K562 (cell line): ENCODE measurements around the gene KCND2. TPM values are rescaled to one million over a fixed set of nuclear protein-coding genes. Genes with fewer than 3 reads are reported as not detected.

Source experiments
- ATAC-seq: fragments of 200-7000 bp; cut with Tn5 transposase; 3 replicates; pipeline ENCODE4 v1.9.1; 2020; ENCODE audit warnings: moderate library complexity
- BruUV-seq: library from RNA; stranded (reverse); fragments of 400-500 nt; replicated peaks from 2 replicates; lab custom pipeline; 2021; lab: Mats Ljungman, UMichigan
- CTCF ChIA-PET: fragments of 300-600 bp; formaldehyde crosslinking; extraction: SDS; loops from one replicate; lab custom pipeline; 2021; ENCODE audit warnings: low intra/inter-chr PET ratio; lab: Yijun Ruan, JAX
- POLR2A ChIA-PET: fragments of 300-600, 350-650 bp; sonication (Branson Sonifier 250); formaldehyde crosslinking; extraction: SDS; loops from one replicate; lab custom pipeline; 2021; ENCODE audit warnings: antibody characterized with exemption, inconsistent platforms; lab: Yijun Ruan, JAX
- DNase-seq, 4 experiments: peaks; one replicate each; pipeline versions ENCODE4 v3.0.0 to v3.0.0-alpha.2; 2011 to 2018; ENCODE audit warnings: low spot score in 3 of 4, mixed read lengths in 3 of 4; ENCODE audit errors: extremely low read depth in 1 of 4
- FAIRE-seq: peaks from 2 replicates; lab custom pipeline; 2011; peaks lifted over from hg19 to GRCh38; lab: Jason Lieb, UNC
- H2AFZ ChIP-seq: 2 replicates; pipeline ENCODE4 v1.6.0; 2011; ENCODE audit warnings: low read depth, low read length, control low read depth, inconsistent platforms
- H3K27ac ChIP-seq: fragments of 200-600 bp; 3 replicates; pipeline ENCODE4 v1.8.0; 2011; ENCODE audit warnings: low read depth, mild to moderate bottlenecking, control low read depth, inconsistent platforms, low read length, moderate library complexity, mixed read lengths; ENCODE audit errors: extremely low read depth
- H3K27me3 ChIP-seq, 2 experiments: fragments of 300-600 bp in 1 of 2; 2 replicates in 1 of 2; 3 replicates in 1 of 2; pipeline versions ENCODE4 v1.6.0 to v1.8.0; 2011; ENCODE audit warnings: inconsistent platforms in 2 of 2, low read length in 2 of 2, mild to moderate bottlenecking in 1 of 2, mixed read lengths in 1 of 2, moderate library complexity in 1 of 2; ENCODE audit not compliant: control insufficient read depth in 2 of 2, insufficient read depth in 2 of 2
- H3K36me3 ChIP-seq: fragments of 300-600 bp; 3 replicates; pipeline ENCODE4 v1.8.0; 2011; ENCODE audit warnings: mild to moderate bottlenecking, low read length, inconsistent platforms; ENCODE audit not compliant: control insufficient read depth, insufficient read depth
- H3K4me1 ChIP-seq, 2 experiments: fragments of 200-600 bp in 1 of 2; replicated peaks in 1 of 2; 2 replicates in 1 of 2; 3 replicates in 1 of 2; pipeline versions ENCODE4 v1.5.1 to v1.8.0; 2011; ENCODE audit warnings: inconsistent platforms in 2 of 2, low read length in 2 of 2, mild to moderate bottlenecking in 1 of 2, mixed read lengths in 1 of 2, moderate library complexity in 1 of 2; ENCODE audit not compliant: control insufficient read depth in 2 of 2, insufficient read depth in 2 of 2
- H3K4me2 ChIP-seq: 2 replicates; pipeline ENCODE4 v1.6.1; 2011; ENCODE audit warnings: low read length, control low read depth, inconsistent platforms, mixed read lengths; ENCODE audit not compliant: insufficient read depth
- H3K4me3 ChIP-seq: fragments of 200-600 bp; sonication (generic), shearing (Covaris generic); 2 replicates; pipeline ENCODE4 v1.5.1; 2016; ENCODE audit warnings: control low read depth, inconsistent platforms
- H3K79me2 ChIP-seq: fragments of 200-600 bp; 3 replicates; pipeline ENCODE4 v1.8.0; 2011; ENCODE audit warnings: low read length, inconsistent platforms; ENCODE audit not compliant: control insufficient read depth, insufficient read depth
- H3K9ac ChIP-seq, 2 experiments: 2 replicates each; pipeline versions ENCODE4 v1.6.0 to v1.6.1; 2011; ENCODE audit warnings: low read depth in 2 of 2, low read length in 2 of 2, control low read depth in 1 of 2, inconsistent platforms in 1 of 2, mild to moderate bottlenecking in 1 of 2, mixed read lengths in 1 of 2; ENCODE audit not compliant: insufficient read depth in 1 of 2
- H3K9me1 ChIP-seq: one replicate; pipeline ENCODE4 v1.6.0; 2011; ENCODE audit warnings: inconsistent platforms, mild to moderate bottlenecking, low read length, moderate library complexity; ENCODE audit not compliant: control insufficient read depth, insufficient read depth
- H3K9me3 ChIP-seq: replicated peaks from 2 replicates; pipeline ENCODE4 v1.5.1; 2011; ENCODE audit warnings: low read depth, low read length, inconsistent platforms; ENCODE audit not compliant: control insufficient read depth, insufficient read depth
- H4K20me1 ChIP-seq: replicated peaks from 2 replicates; pipeline ENCODE4 v1.6.1; 2011; ENCODE audit warnings: low read length, inconsistent platforms, mixed read lengths; ENCODE audit not compliant: control insufficient read depth, insufficient read depth
- BRCA1 ChIP-seq, 2 experiments: fragments of 450-650 bp in 1 of 2; sonication (generic) in 1 of 2; formaldehyde crosslinking in 1 of 2; IDR thresholded peaks; 2 replicates each; pipeline versions ENCODE4 v1.5.0 to v1.6.1; 2017 to 2020; ENCODE audit warnings: mild to moderate bottlenecking in 1 of 2, missing genetic modification reagents in 1 of 2
- CEBPG ChIP-seq, 3 experiments: fragments of 200-800 bp in 1 of 3; sonication (Bioruptor generic) in 1 of 3; sonication (generic) in 1 of 3; formaldehyde crosslinking in 1 of 3; IDR thresholded peaks in 2 of 3; conservative IDR thresholded peaks in 1 of 3; 2 replicates each; pipeline versions ENCODE4 v1.6.1 to v1.8.0; 2016 to 2022; ENCODE audit warnings: missing compliant biosample characterization in 2 of 3, missing genetic modification characterization in 2 of 3, mild to moderate bottlenecking in 1 of 3, missing genetic modification reagents in 1 of 3
- CSDE1 ChIP-seq, 2 experiments: fragments of 450-650 bp; IDR thresholded peaks; 2 replicates each; pipeline ENCODE4 v1.6.1; 2016; ENCODE audit warnings: mild to moderate bottlenecking in 1 of 2
- DNMT1 ChIP-seq: fragments of 450-650 bp; IDR thresholded peaks from 2 replicates; pipeline ENCODE4 v1.6.1; 2016; ENCODE audit warnings: antibody characterized with exemption, mild to moderate bottlenecking
- E2F3 ChIP-seq: fragments of 250-450 bp; sonication (Bioruptor Pico); IDR thresholded peaks from 2 replicates; pipeline ENCODE4 v1.4.0; 2020; ENCODE audit warnings: mild to moderate bottlenecking
- FOXP4 ChIP-seq: sonication (generic); formaldehyde crosslinking; IDR thresholded peaks from 2 replicates; pipeline ENCODE4 v1.8.0; 2022; ENCODE audit warnings: mild to moderate bottlenecking, missing genetic modification reagents, borderline replicate concordance
- HMG20B ChIP-seq: fragments of 250-450 bp; sonication (Bioruptor Pico); IDR thresholded peaks from 2 replicates; pipeline ENCODE4 v1.5.0; 2021; ENCODE audit warnings: mild to moderate bottlenecking
- JUNB ChIP-seq: fragments of 450-650 bp; formaldehyde crosslinking; conservative IDR thresholded peaks from 2 replicates; pipeline ENCODE4 v1.4.0; 2020; ENCODE audit warnings: mild to moderate bottlenecking
- KDM4B ChIP-seq, 2 experiments: fragments of 450-650 bp in 1 of 2; sonication (generic) in 1 of 2; IDR thresholded peaks; 2 replicates each; pipeline ENCODE4 v1.6.1; 2016 to 2017; ENCODE audit warnings: borderline replicate concordance in 2 of 2, antibody characterized with exemption in 1 of 2, low read depth in 1 of 2, mild to moderate bottlenecking in 1 of 2
- MAFF ChIP-seq: IDR thresholded peaks from 2 replicates; pipeline ENCODE4 v1.6.1; 2012; ENCODE audit warnings: low read length, improper control_type of control experiment
- MAFG ChIP-seq: fragments of 450-650 bp; conservative IDR thresholded peaks from 2 replicates; pipeline ENCODE4 v1.6.1; 2016; ENCODE audit warnings: missing genetic modification characterization, missing compliant biosample characterization
- MTF1 ChIP-seq: fragments of 250-450 bp; sonication (Bioruptor Pico); IDR thresholded peaks from 2 replicates; pipeline ENCODE4 v1.9.0; 2021; ENCODE audit warnings: moderate library complexity, mild to moderate bottlenecking, inconsistent platforms, borderline replicate concordance
- SMARCC2 ChIP-seq: fragments of 450-650 bp; IDR thresholded peaks from 2 replicates; pipeline ENCODE4 v1.6.1; 2017; ENCODE audit warnings: antibody characterized with exemption, moderate library complexity, mild to moderate bottlenecking, low read depth
- TCFL5 ChIP-seq: fragments of 250-450 bp; sonication (Bioruptor Pico); conservative IDR thresholded peaks from 2 replicates; pipeline ENCODE4 v1.6.1; 2021; ENCODE audit warnings: mild to moderate bottlenecking, moderate library complexity, matching md5 sums
- THRAP3 ChIP-seq: fragments of 450-650 bp; IDR thresholded peaks from 2 replicates; pipeline ENCODE4 v1.6.1; 2016; ENCODE audit warnings: mild to moderate bottlenecking, inconsistent platforms, borderline replicate concordance
- U2AF2 ChIP-seq: fragments of 200-400 bp; formaldehyde crosslinking; optimal IDR thresholded peaks from 2 replicates; pipeline ENCODE3; 2017; ENCODE audit warnings: low read depth, mild to moderate bottlenecking, low read length
- WHSC1 ChIP-seq: IDR thresholded peaks from one replicate; pipeline ENCODE4 v1.6.1; 2012; ENCODE audit warnings: low read length, control low read depth, inconsistent platforms
- ZBTB12 ChIP-seq: fragments of 250-450 bp; sonication (Bioruptor Pico); IDR thresholded peaks from 2 replicates; pipeline ENCODE4 v1.4.0; 2020
- ZBTB7A ChIP-seq: IDR thresholded peaks from 2 replicates; pipeline ENCODE4 v1.6.1; 2011; ENCODE audit warnings: low read depth, mild to moderate bottlenecking, low read length, moderate library complexity, borderline replicate concordance; ENCODE audit not compliant: control insufficient read depth
- ZBTB9 ChIP-seq: fragments of 450-650 bp; formaldehyde crosslinking; IDR thresholded peaks from 2 replicates; pipeline ENCODE4 v1.4.0; 2020; ENCODE audit warnings: mild to moderate bottlenecking, moderate library complexity
- WGBS: fragments of 100-300 bp; shearing (Covaris generic); methylation state at CpG from one replicate; pipeline ENCODE4 v1.1.6; 2016; ENCODE audit warnings: low coverage, mixed read lengths; ENCODE audit not compliant: insufficient coverage; ENCODE audit errors: missing lambda C conversion rate; 5-methylcytosine and 5-hydroxymethylcytosine counted together
- in situ Hi-C: fragments of 300-500 bp; cut with MboI; formaldehyde crosslinking; loops from 4 replicates; pipeline ENCODE4 v1.15.0; 2018; ENCODE audit warnings: inconsistent platforms, mixed read lengths
- intact Hi-C: fragments of 100-400 bp; cut with micrococcal nuclease; formaldehyde crosslinking; loops from 2 replicates; pipeline ENCODE4 v1.14.2; 2022
- polyA plus RNA-seq, 8 experiments: library from polyadenylated mRNA; depleted of rRNA in 4 of 8; stranded (reverse) in 5 of 8; unstranded in 3 of 8; fragments of >200 nt; fragmentation: Nextera tagmentation in 2 of 8; fragmentation: Illumina TruSeq in 1 of 8; extraction: Ambion mirVana in 2 of 8; extraction: Trizol in 1 of 8; gene quantifications; 2 replicates each; pipeline versions ENCODE4 v1.2.1 to v1.2.3, GENCODE V29; 2011 to 2014; ENCODE audit warnings: inconsistent platforms in 1 of 8, missing spikeins in 1 of 8
- total RNA-seq, 7 experiments: library from RNA; depleted of rRNA in 6 of 7; stranded (reverse); fragments of >200 nt in 6 of 7; fragmentation: Illumina TruSeq in 2 of 7; extraction: Trizol in 2 of 7; gene quantifications; 2 replicates each; pipeline versions ENCODE4 v1.2.1 to v1.2.3, GENCODE V29; 2011 to 2021; ENCODE audit warnings: low replicate concordance in 1 of 7

KCND2 gene
- total and polyA plus RNA-seq, 9 of the 15 experiments (the other 6 are each of a cell fraction or from before 2014, with no cell fraction given): 0.03 to 0.12 TPM; not detected in 7

- Histone ChIP-seq H3K9ac (no peak overlapping the region), H3K9me1 (no peaks in the 10 kb centered on the region), H3K9me3 (0 out of 2 replicates have a peak, but pooled peaks cover 2% of the 10 kb centered on the region), H2AFZ (no peak overlapping the region), H3K4me3 (no peak overlapping the region), H3K27me3 (no peaks in the 10 kb centered on the region), H3K36me3 (no peaks in the 10 kb centered on the region), H3K27ac (no peak overlapping the region), H4K20me1 (no peaks in the 10 kb centered on the region), H3K4me2 (no peak overlapping the region), H3K4me1 (no peaks in the 10 kb centered on the region), H3K79me2 (no peaks in the 10 kb centered on the region)
- FAIRE-seq (no peak), DNase-seq (no peak), ATAC-seq (no peak)
- 0% methylated on average over 1 of the region's 1 CpG for WGBS
- in situ Hi-C loops (no loop called here), intact Hi-C loops (no loop called here)
- CTCF ChIA-PET: no interaction called here
- no TSS peak for BruUV-seq
- POLR2A ChIA-PET: no interaction called here
- TF ChIP-seq ZBTB9: no peak
- TF ChIP-seq ZBTB7A: no peak
- no peak for TF ChIP-seq U2AF2
- no peak for TF ChIP-seq ZBTB12
- TF ChIP-seq WHSC1: no peak
- TF ChIP-seq MAFG (tag): peak; percentile 90
- TF ChIP-seq HMG20B (CRISPR knock-in tag): no peak
- no peak for TF ChIP-seq MTF1
- TF ChIP-seq E2F3 (CRISPR knock-in tag): no peak
- TF ChIP-seq CSDE1 (IDR thresholded peaks at IDR 0.05): no peak
- no peak for TF ChIP-seq JUNB
- TF ChIP-seq SMARCC2: no peak
- no peak for TF ChIP-seq TCFL5 (CRISPR knock-in tag)
- no peak for TF ChIP-seq DNMT1
- no peak for TF ChIP-seq BRCA1 (IDR thresholded peaks at IDR 0.05)
- TF ChIP-seq BRCA1 (CRISPR knock-in tag; IDR thresholded peaks at IDR 0.05): no peak
- TF ChIP-seq KDM4B (IDR thresholded peaks at IDR 0.05; ENCODE audit: borderline replicate concordance in 2 of 2, low read depth in 1 of 2): no peak
- TF ChIP-seq CEBPG (CRISPR knock-in tag; IDR thresholded peaks at IDR 0.05): no peak
- no peak for TF ChIP-seq CEBPG (tag; conservative IDR thresholded peaks at IDR 0.05 in 1 of 2, IDR thresholded peaks at IDR 0.05 in 1 of 2)
- no peak for TF ChIP-seq THRAP3
- TF ChIP-seq MAFF: peak; percentile 92
- TF ChIP-seq FOXP4: no peak
These were observed 39.6 kb upstream of the KCND2 start for GRCh38 chr7:120233338-120233737.
